ENCODE data around the gene DNM3. TPM values are rescaled to one million over a fixed set of nuclear protein-coding genes. Genes with fewer than 3 reads are reported as not detected.

DNM3 gene
- total RNA-seq, 1 donor from 2014 or later: 0.59 TPM

- DNase-seq (ENCODE audit: low read depth, low spot score): peak; percentile 27
Measured at GRCh38 chr1:172089768-172090510, 248.6 kb downstream of the DNM3 start.

- DNase-seq (ENCODE audit: low read depth, low spot score): no peak
Measured at GRCh38 chr1:172090511-172090817, 249.2 kb downstream of the DNM3 start.

GRCh38 chr1:172095846-172096245, 254.5 kb downstream of the DNM3 start:
- DNase-seq (ENCODE audit: low read depth, low spot score): no peak

- no peak for DNase-seq (ENCODE audit: low read depth, low spot score)
Measured at GRCh38 chr1:172105230-172105629, 263.9 kb downstream of the DNM3 start.

- no peak for DNase-seq (ENCODE audit: low read depth, low spot score)
Measured at GRCh38 chr1:172107316-172107975, 266.1 kb downstream of the DNM3 start.

GRCh38 chr1:172108161-172108893, 267.0 kb downstream of the DNM3 start:
- no peak for DNase-seq (ENCODE audit: low read depth, low spot score)

GRCh38 chr1:172109359-172109758, 268.1 kb downstream of the DNM3 start:
- peak; percentile 11 for DNase-seq (ENCODE audit: low read depth, low spot score)

- no peak for DNase-seq (ENCODE audit: low read depth, low spot score)
Measured at GRCh38 chr1:172112576-172112975, 271.3 kb downstream of the DNM3 start.

- no peak for DNase-seq (ENCODE audit: low read depth, low spot score)
Measured at GRCh38 chr1:172117800-172118199, 276.5 kb downstream of the DNM3 start.

GRCh38 chr1:172118618-172119017, 277.3 kb downstream of the DNM3 start:
- DNase-seq (ENCODE audit: low read depth, low spot score): no peak

- no peak for DNase-seq (ENCODE audit: low read depth, low spot score)
Measured at GRCh38 chr1:172119184-172119583, 277.9 kb downstream of the DNM3 start.

GRCh38 chr1:172120381-172120780, 279.1 kb downstream of the DNM3 start:
- no peak for DNase-seq (ENCODE audit: low read depth, low spot score)

GRCh38 chr1:172121081-172121717, 279.9 kb downstream of the DNM3 start:
- DNase-seq (ENCODE audit: low read depth, low spot score): no peak

- no peak for DNase-seq (ENCODE audit: low read depth, low spot score)
Measured at GRCh38 chr1:172122381-172122780, 281.1 kb downstream of the DNM3 start.

GRCh38 chr1:172125250-172125649, 284.0 kb downstream of the DNM3 start:
- no peak for DNase-seq (ENCODE audit: low read depth, low spot score)

- DNase-seq (ENCODE audit: low read depth, low spot score): no peak
Measured at GRCh38 chr1:172125812-172126430, 284.6 kb downstream of the DNM3 start.

- no peak for DNase-seq (ENCODE audit: low read depth, low spot score)
Measured at GRCh38 chr1:172132836-172133235, 291.5 kb downstream of the DNM3 start.

GRCh38 chr1:172134087-172134731, 292.9 kb downstream of the DNM3 start:
- DNase-seq (ENCODE audit: low read depth, low spot score): no peak

GRCh38 chr1:172135076-172135672, 293.9 kb downstream of the DNM3 start:
- no peak for DNase-seq (ENCODE audit: low read depth, low spot score)

GRCh38 chr1:172135978-172136610, 294.8 kb downstream of the DNM3 start:
- DNase-seq (ENCODE audit: low read depth, low spot score): no peak

All from pulmonary artery endothelial cell (primary cell).